Loucy (cell line): ENCODE measurements around the gene SLC6A19.

Source experiments
- CTCF ChIP-seq: fragments of 200-600 bp; sonication (generic); conservative IDR thresholded peaks from 2 replicates; pipeline ENCODE4 v1.5.1; 2014; ENCODE audit warnings: mild to moderate bottlenecking, antibody characterized with exemption, low read length
- EZH2phosphoT487 ChIP-seq: fragments of 200-600 bp; IDR thresholded peaks from 2 replicates; pipeline ENCODE4 v1.6.1; 2018; ENCODE audit warnings: antibody characterized with exemption, mild to moderate bottlenecking, moderate library complexity, borderline replicate concordance

- no peak for TF ChIP-seq CTCF
- TF ChIP-seq EZH2phosphoT487 = no peak
Observed at GRCh38 chr5:1235838-1236237, 34.4 kb downstream of the SLC6A19 start.
